ENCODE results near the gene PCIF1.

GRCh38 chr20:45905505-45906079, 28.9 kb upstream of the PCIF1 start:
- TF ChIP-seq, protein P1, sequence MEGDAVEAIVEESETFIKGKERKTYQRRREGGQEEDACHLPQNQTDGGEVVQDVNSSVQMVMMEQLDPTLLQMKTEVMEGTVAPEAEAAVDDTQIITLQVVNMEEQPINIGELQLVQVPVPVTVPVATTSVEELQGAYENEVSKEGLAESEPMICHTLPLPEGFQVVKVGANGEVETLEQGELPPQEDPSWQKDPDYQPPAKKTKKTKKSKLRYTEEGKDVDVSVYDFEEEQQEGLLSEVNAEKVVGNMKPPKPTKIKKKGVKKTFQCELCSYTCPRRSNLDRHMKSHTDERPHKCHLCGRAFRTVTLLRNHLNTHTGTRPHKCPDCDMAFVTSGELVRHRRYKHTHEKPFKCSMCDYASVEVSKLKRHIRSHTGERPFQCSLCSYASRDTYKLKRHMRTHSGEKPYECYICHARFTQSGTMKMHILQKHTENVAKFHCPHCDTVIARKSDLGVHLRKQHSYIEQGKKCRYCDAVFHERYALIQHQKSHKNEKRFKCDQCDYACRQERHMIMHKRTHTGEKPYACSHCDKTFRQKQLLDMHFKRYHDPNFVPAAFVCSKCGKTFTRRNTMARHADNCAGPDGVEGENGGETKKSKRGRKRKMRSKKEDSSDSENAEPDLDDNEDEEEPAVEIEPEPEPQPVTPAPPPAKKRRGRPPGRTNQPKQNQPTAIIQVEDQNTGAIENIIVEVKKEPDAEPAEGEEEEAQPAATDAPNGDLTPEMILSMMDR (tag by site-specific recombination; IDR thresholded peaks at IDR 0.05): no peak
- TF ChIP-seq ZSCAN30 (tag by site-specific recombination; IDR thresholded peaks at IDR 0.05) (no peak), ZBTB17 (tag by site-specific recombination; IDR thresholded peaks at IDR 0.05) (no peak), ZSCAN5A (tag by site-specific recombination; IDR thresholded peaks at IDR 0.05) (no peak), ZNF274 (IDR thresholded peaks at IDR 0.05; ENCODE audit: low read length) (no peak), ZNF274 (tag by site-specific recombination; IDR thresholded peaks at IDR 0.05; ENCODE audit: borderline replicate concordance) (no peak), ZNF791 (tag by site-specific recombination; IDR thresholded peaks at IDR 0.05) (no peak), ZBTB1 (tag by site-specific recombination; IDR thresholded peaks at IDR 0.05) (no peak), HOXC10 (CRISPR knock-in tag; IDR thresholded peaks at IDR 0.05) (no peak), REST (tag by site-specific recombination; IDR thresholded peaks at IDR 0.05) (no peak)
- TF ChIP-seq, protein P2, sequence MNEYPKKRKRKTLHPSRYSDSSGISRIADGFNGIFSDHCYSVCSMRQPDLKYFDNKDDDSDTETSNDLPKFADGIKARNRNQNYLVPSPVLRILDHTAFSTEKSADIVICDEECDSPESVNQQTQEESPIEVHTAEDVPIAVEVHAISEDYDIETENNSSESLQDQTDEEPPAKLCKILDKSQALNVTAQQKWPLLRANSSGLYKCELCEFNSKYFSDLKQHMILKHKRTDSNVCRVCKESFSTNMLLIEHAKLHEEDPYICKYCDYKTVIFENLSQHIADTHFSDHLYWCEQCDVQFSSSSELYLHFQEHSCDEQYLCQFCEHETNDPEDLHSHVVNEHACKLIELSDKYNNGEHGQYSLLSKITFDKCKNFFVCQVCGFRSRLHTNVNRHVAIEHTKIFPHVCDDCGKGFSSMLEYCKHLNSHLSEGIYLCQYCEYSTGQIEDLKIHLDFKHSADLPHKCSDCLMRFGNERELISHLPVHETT (tag by site-specific recombination; IDR thresholded peaks at IDR 0.05): peak; percentile 76; the same call in 1 of the 2 replicates

All from HEK293 (cell line).